ENCODE measurements around the gene CTDSP2.
"Not testable (repeated sequence)": the region's sequence is repeated elsewhere in the genome, so short reads cannot be mapped to it uniquely, and the experiment has no call there.

DNA sequence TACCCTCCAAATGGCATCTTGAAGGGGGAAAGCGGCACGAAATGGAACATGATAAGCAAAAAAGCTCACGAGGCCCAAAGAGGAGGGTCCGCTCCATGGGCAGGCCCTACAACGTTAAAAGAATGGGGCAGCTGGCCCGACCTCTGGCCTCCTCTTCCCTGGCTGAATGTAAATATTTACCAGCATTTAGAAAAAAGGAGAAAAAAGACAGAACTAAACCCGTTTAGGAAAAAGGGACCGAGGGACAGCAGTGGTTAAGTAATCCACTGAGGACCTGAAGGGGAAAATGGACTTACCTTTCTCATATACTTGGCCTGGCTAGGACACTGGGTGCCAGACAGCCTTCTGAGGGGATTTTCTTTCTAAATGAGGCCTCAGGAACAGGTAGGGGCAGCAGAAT, 26.4 kb downstream of the CTDSP2 start:
- TF ChIP-seq, protein P1, sequence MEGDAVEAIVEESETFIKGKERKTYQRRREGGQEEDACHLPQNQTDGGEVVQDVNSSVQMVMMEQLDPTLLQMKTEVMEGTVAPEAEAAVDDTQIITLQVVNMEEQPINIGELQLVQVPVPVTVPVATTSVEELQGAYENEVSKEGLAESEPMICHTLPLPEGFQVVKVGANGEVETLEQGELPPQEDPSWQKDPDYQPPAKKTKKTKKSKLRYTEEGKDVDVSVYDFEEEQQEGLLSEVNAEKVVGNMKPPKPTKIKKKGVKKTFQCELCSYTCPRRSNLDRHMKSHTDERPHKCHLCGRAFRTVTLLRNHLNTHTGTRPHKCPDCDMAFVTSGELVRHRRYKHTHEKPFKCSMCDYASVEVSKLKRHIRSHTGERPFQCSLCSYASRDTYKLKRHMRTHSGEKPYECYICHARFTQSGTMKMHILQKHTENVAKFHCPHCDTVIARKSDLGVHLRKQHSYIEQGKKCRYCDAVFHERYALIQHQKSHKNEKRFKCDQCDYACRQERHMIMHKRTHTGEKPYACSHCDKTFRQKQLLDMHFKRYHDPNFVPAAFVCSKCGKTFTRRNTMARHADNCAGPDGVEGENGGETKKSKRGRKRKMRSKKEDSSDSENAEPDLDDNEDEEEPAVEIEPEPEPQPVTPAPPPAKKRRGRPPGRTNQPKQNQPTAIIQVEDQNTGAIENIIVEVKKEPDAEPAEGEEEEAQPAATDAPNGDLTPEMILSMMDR (IDR thresholded peaks at IDR 0.05), result not testable (repeated sequence)
- not testable (repeated sequence) for TF ChIP-seq EP300 (IDR thresholded peaks at IDR 0.05)

All from stomach (tissue), 4 donors.